Glomerular endothelial cell (primary cell): ENCODE results near the gene TTC9. TPM values are rescaled to one million over a fixed set of nuclear protein-coding genes. Genes with fewer than 3 reads are reported as not detected.

ENCODE experiments used
- DNase-seq: peaks from one replicate; pipeline ENCODE4 v3.0.0-alpha.2; 2011; ENCODE audit warnings: low read depth, low spot score; ENCODE audit errors: extremely low read depth
- total RNA-seq: library from RNA; depleted of rRNA; stranded (reverse); fragments of >200 nt; gene quantifications from 2 replicates; pipeline ENCODE4 v1.2.3, GENCODE V29; 2015

TTC9 gene
- total RNA-seq, 1 donor from 2014 or later: 0.76 TPM

GRCh38 chr14:70709726-70710382 lies 68.1 kb downstream of the TTC9 start:
- no peak for DNase-seq

- DNase-seq: no peak
These were observed 69.7 kb downstream of the TTC9 start for GRCh38 chr14:70711451-70711850.

- no peak for DNase-seq
These were observed 71.4 kb downstream of the TTC9 start for GRCh38 chr14:70713096-70713495.

- DNase-seq: no peak
These were observed 71.8 kb downstream of the TTC9 start for GRCh38 chr14:70713511-70713916.

- peak; percentile 36 for DNase-seq
These were observed 72.4 kb downstream of the TTC9 start for GRCh38 chr14:70714055-70714550.

GRCh38 chr14:70716483-70716882 lies 74.8 kb downstream of the TTC9 start:
- no peak for DNase-seq

- no peak for DNase-seq
These were observed 75.2 kb downstream of the TTC9 start for GRCh38 chr14:70716958-70717357.

GRCh38 chr14:70718383-70719118 lies 76.8 kb downstream of the TTC9 start:
- DNase-seq: no peak

- DNase-seq: no peak
These were observed 79.8 kb downstream of the TTC9 start for GRCh38 chr14:70721542-70721941.

GRCh38 chr14:70722418-70722817 lies 80.7 kb downstream of the TTC9 start:
- DNase-seq: no peak

- no peak for DNase-seq
These were observed 81.6 kb downstream of the TTC9 start for GRCh38 chr14:70723276-70723675.

- no peak for DNase-seq
These were observed 82.4 kb downstream of the TTC9 start for GRCh38 chr14:70724110-70724509.

GRCh38 chr14:70724944-70725343 lies 83.2 kb downstream of the TTC9 start:
- DNase-seq: no peak

Other genes with a start within 250 kb of the TTC9 start
- gene SYNJ2BP, start 224.8 kb upstream of the TTC9 start, total RNA-seq: 23.5 and 24.7 TPM in 2 replicates
- 0.12 and 0.19 TPM in 2 replicates for gene ADAM21, start 189.7 kb upstream of the TTC9 start, total RNA-seq
- gene ADAM20, start 106.9 kb upstream of the TTC9 start, total RNA-seq: 0.10 and 0.47 TPM in 2 replicates
- 24.0 and 26.8 TPM in 2 replicates for gene MED6, start 41.3 kb upstream of the TTC9 start, total RNA-seq
- gene MAP3K9, start 167.6 kb downstream of the TTC9 start, total RNA-seq: 0.88 and 2.6 TPM in 2 replicates